ENCODE results near the gene C20orf141. TPM values are rescaled to one million over a fixed set of nuclear protein-coding genes. Genes with fewer than 3 reads are reported as not detected.

The C20orf141 gene
- total RNA-seq, 1 donor from 2014 or later: not detected

DNA sequence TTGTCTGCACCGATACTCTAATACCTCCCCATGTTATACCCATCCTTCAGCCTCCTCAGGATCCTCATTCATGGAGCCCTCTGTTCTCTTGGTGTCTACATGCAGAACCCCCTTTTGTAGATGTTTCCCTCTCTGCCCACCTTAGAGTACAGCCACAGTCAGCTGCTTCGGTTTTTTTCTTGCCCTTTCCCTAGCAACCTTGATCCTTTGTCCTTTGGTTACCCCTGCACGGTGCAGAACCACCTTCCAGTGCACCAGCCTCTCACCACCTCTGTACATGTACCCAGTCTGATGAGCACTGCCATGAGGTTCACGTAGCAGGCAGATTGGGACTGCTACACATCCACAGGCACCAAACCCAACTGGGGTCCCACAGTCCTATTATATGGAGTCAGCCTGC is 33.0 kb downstream of the C20orf141 start:
- no peaks in the 10 kb centered on the region for H3K9me3 Mint-ChIP-seq

GRCh38 chr20:2849529-2849928 is 34.7 kb downstream of the C20orf141 start:
- intact Hi-C loops (cut with micrococcal nuclease): no loop called here
- no peak for DNase-seq (ENCODE audit: low spot score)
- H3K9me3 Mint-ChIP-seq: no peaks in the 10 kb centered on the region
- H3K4me3 Mint-ChIP-seq (ENCODE audit: low read depth): no peak overlapping the region
- no peaks in the 10 kb centered on the region for H3K27me3 Mint-ChIP-seq (ENCODE audit: low read depth)
- peaks cover 6% of the 10 kb centered on the region for H3K36me3 Mint-ChIP-seq (ENCODE audit: low read depth)
- peaks cover 28% of the 10 kb centered on the region for H3K4me1 Mint-ChIP-seq (ENCODE audit: low read depth)
- no peak overlapping the region for H3K27ac Mint-ChIP-seq

More for the DNA sequence above, 33.0 kb downstream of the C20orf141 start:
- Mint-ChIP-seq H3K4me1 (ENCODE audit: low read depth) (peaks cover 27% of the 10 kb centered on the region), H3K27ac (no peak overlapping the region), H3K4me3 (ENCODE audit: low read depth) (no peak overlapping the region), H3K36me3 (ENCODE audit: low read depth) (peaks cover 7% of the 10 kb centered on the region), H3K27me3 (ENCODE audit: low read depth) (no peaks in the 10 kb centered on the region)
- DNase-seq (ENCODE audit: low spot score): no peak
- intact Hi-C loops (cut with micrococcal nuclease): no loop called here

- Mint-ChIP-seq H3K36me3 (ENCODE audit: low read depth) (peaks cover 3% of the 10 kb centered on the region), H3K9me3 (no peaks in the 10 kb centered on the region), H3K27me3 (ENCODE audit: low read depth) (no peaks in the 10 kb centered on the region), H3K4me1 (ENCODE audit: low read depth) (peaks cover 19% of the 10 kb centered on the region), H3K4me3 (ENCODE audit: low read depth) (no peak overlapping the region), H3K27ac (no peak overlapping the region)
- intact Hi-C loops (cut with micrococcal nuclease): loop anchor here (10.0 kb wide), 2 partner anchors 96 to 166 kb away; no protein-coding TSS in a partner anchor
- no peak for DNase-seq (ENCODE audit: low spot score)
Observed at GRCh38 chr20:2851086-2851485, 36.3 kb downstream of the C20orf141 start.

DNA sequence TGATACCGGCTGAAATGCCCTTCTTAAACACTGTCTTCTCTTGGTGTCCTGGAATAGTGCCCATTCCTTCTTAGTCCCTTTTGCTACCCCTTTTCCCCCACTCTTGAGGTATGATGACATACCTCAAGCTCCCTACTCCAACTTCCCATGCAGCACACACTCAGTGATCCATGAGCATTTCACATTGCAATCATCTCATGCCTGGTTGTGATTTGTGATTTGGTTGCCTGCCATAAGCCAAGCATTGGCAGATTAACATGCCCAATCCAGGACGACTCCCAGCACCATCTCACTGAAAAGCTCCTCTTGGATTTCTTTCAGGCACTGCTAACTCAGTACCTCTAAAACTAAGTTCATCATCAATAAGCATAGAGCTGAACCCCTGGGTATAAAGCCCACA is 43.8 kb downstream of the C20orf141 start:
- H3K9me3 Mint-ChIP-seq: no peaks in the 10 kb centered on the region
- H3K4me3 Mint-ChIP-seq (ENCODE audit: low read depth): no peak overlapping the region
- DNase-seq (ENCODE audit: low spot score): no peak
- no peaks in the 10 kb centered on the region for H3K27me3 Mint-ChIP-seq (ENCODE audit: low read depth)
- no peak overlapping the region for H3K27ac Mint-ChIP-seq
- intact Hi-C loops (cut with micrococcal nuclease): loop anchor here (10.0 kb wide), 2 partner anchors 104 to 174 kb away; no protein-coding TSS in a partner anchor
- H3K4me1 Mint-ChIP-seq (ENCODE audit: low read depth): no peaks in the 10 kb centered on the region
- H3K36me3 Mint-ChIP-seq (ENCODE audit: low read depth): peaks cover 9% of the 10 kb centered on the region

DNA sequence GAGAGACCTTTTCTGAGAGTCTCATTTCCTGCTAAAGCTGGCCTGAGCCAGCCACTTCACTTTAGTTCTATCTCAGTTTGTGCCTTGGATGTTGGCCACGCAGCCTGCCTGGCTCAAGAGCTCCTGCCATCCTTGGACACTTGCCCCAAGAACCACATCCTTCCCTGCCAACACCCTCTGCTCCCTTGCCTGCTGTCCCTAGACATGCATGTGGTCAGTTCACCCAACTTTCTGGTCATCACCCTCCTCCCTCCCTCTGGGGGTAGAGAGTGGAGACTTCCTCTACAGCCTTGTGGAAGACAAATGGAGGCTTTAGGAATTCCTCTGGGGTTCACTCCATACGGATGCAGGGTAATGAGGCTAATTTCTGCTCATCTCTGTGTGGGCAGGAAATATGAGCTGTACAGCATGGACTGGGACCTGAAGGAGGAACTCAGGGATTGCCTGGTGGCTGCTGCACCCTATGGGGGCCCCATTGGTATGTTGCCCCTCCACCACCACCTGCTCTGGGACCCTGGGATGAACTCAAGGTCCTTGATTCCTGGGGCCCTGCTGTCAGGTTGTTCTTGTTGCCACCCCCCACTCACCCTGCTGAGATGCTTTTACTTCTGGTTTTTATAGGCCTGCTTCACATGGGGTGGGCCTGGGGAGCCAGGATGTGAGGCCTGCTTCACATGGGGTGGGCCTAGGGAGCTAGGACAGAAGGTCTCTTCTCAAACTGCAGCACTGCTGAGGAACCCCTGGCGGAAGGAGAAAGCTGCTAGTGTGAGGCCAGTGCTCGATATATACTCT is 44.7 kb downstream of the C20orf141 start:
- H3K27ac Mint-ChIP-seq: no peak overlapping the region
- no peaks in the 10 kb centered on the region for H3K4me1 Mint-ChIP-seq (ENCODE audit: low read depth)
- intact Hi-C loops (cut with micrococcal nuclease): loop anchor here (10.0 kb wide), 2 partner anchors 105 to 175 kb away; no protein-coding TSS in a partner anchor
- peaks cover 9% of the 10 kb centered on the region for H3K36me3 Mint-ChIP-seq (ENCODE audit: low read depth)
- DNase-seq (ENCODE audit: low spot score): no peak
- no peak overlapping the region for H3K4me3 Mint-ChIP-seq (ENCODE audit: low read depth)
- no peaks in the 10 kb centered on the region for H3K9me3 Mint-ChIP-seq
- H3K27me3 Mint-ChIP-seq (ENCODE audit: low read depth): no peaks in the 10 kb centered on the region

DNA sequence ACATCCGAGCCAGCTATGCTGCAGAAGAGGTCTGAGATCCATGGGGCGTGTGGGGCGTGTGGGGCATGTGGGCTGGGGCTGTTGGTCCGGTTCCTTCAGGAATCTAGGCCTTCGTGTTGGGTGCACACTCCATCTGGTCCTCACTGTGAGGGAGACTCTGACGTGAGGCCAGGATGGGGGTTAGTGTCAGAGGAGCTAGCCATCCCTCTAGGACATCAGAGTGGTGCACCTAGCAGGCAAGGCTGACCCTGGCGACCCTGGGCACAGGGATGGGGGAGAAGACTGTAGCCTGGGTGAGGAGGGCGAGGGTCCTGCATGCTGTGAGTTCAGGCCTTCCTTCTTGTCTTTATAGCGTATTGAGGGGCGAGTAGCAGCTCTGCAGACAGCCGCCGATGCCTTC is 49.8 kb downstream of the C20orf141 start:
- H3K4me3 Mint-ChIP-seq (ENCODE audit: low read depth): no peak overlapping the region
- no peak overlapping the region for H3K27ac Mint-ChIP-seq
- peaks cover 23% of the 10 kb centered on the region for H3K36me3 Mint-ChIP-seq (ENCODE audit: low read depth)
- no peak for DNase-seq (ENCODE audit: low spot score)
- H3K9me3 Mint-ChIP-seq: no peaks in the 10 kb centered on the region
- intact Hi-C loops (cut with micrococcal nuclease): no loop called here
- H3K27me3 Mint-ChIP-seq (ENCODE audit: low read depth): no peaks in the 10 kb centered on the region
- peaks cover 16% of the 10 kb centered on the region for H3K4me1 Mint-ChIP-seq (ENCODE audit: low read depth)

DNA sequence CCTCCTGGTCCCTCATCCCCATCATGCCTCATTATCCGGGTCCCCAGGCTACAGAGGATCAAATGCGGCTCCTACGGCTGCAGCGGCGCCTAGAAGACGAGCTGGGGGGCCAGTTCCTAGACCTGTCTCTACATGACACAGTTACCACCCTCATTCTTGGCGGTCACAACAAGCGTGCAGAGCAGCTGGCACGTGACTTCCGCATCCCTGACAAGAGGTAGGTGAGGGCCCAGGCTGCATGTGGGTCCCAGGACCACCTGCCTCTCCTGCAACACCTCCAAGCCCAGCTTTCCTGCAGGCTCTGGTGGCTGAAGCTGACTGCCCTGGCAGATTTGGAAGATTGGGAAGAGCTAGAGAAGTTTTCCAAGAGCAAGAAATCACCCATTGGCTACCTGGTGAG is 50.3 kb downstream of the C20orf141 start:
- Mint-ChIP-seq H3K4me1 (ENCODE audit: low read depth) (peaks cover 16% of the 10 kb centered on the region), H3K36me3 (ENCODE audit: low read depth) (peaks cover 23% of the 10 kb centered on the region), H3K27me3 (ENCODE audit: low read depth) (no peaks in the 10 kb centered on the region), H3K4me3 (ENCODE audit: low read depth) (no peak overlapping the region), H3K9me3 (no peaks in the 10 kb centered on the region), H3K27ac (no peak overlapping the region)
- no peak for DNase-seq (ENCODE audit: low spot score)
- intact Hi-C loops (cut with micrococcal nuclease): no loop called here

Other genes starting within 250 kb of the C20orf141 start
- gene NOP56, start 162.4 kb upstream of the C20orf141 start, total RNA-seq: 693 and 705 TPM in 2 replicates
- 111 and 112 TPM in 2 replicates for gene IDH3B, start 150.8 kb upstream of the C20orf141 start, total RNA-seq
- 6.0 and 10.5 TPM in 2 replicates for gene EBF4, start 122.2 kb upstream of the C20orf141 start, total RNA-seq
- 1.3 and 1.5 TPM in 2 replicates for gene CPXM1, start 14.4 kb upstream of the C20orf141 start, total RNA-seq
- gene TMEM239, start 1.4 kb downstream of the C20orf141 start, total RNA-seq: not detected in 2 replicates
- 29.2 and 35.2 TPM in 2 replicates for gene PCED1A, start 25.7 kb downstream of the C20orf141 start, total RNA-seq
- gene VPS16, start 25.8 kb downstream of the C20orf141 start, total RNA-seq: 47.4 and 50.1 TPM in 2 replicates
- gene PTPRA, start 58.5 kb downstream of the C20orf141 start, total RNA-seq: 92.0 TPM in 2 replicates
- gene GNRH2, start 228.6 kb downstream of the C20orf141 start, total RNA-seq: 3.4 and 3.7 TPM in 2 replicates
- 143 and 148 TPM in 2 replicates for gene MRPS26, start 231.1 kb downstream of the C20orf141 start, total RNA-seq